Ishikawa (cell line): ENCODE measurements around the gene YARS1.

Experiments
- CEBPB ChIP-seq: IDR thresholded peaks from 2 replicates; pipeline ENCODE4 v1.6.1; 2012
- CREB1 ChIP-seq: IDR thresholded peaks from 2 replicates; pipeline ENCODE4 v1.6.1; 2012; ENCODE audit warnings: low read depth
- EGR1 ChIP-seq: IDR thresholded peaks from 2 replicates; pipeline ENCODE4 v1.6.1; 2012
- EP300 ChIP-seq: IDR thresholded peaks from 2 replicates; pipeline ENCODE4 v1.6.1; 2012; ENCODE audit warnings: borderline replicate concordance
- FOXM1 ChIP-seq: IDR thresholded peaks from 2 replicates; pipeline ENCODE4 v1.6.1; 2012; ENCODE audit warnings: low read depth, borderline replicate concordance
- NFIC ChIP-seq: IDR thresholded peaks from 2 replicates; pipeline ENCODE4 v1.6.1; 2012
- RAD21 ChIP-seq: IDR thresholded peaks from 2 replicates; pipeline ENCODE4 v1.6.1; 2012; ENCODE audit warnings: low read depth
- TAF1 ChIP-seq: IDR thresholded peaks from 2 replicates; pipeline ENCODE4 v1.6.1; 2012; ENCODE audit warnings: low read depth, mild to moderate bottlenecking
- TCF12 ChIP-seq: IDR thresholded peaks from 2 replicates; pipeline ENCODE4 v1.6.1; 2012; ENCODE audit warnings: low read depth
- TEAD4 ChIP-seq: IDR thresholded peaks from 2 replicates; pipeline ENCODE4 v1.6.1; 2012
- YY1 ChIP-seq: IDR thresholded peaks from 2 replicates; pipeline ENCODE4 v1.6.1; 2012; ENCODE audit warnings: low read depth
- ZBTB7A ChIP-seq: IDR thresholded peaks from 2 replicates; pipeline ENCODE4 v1.6.1; 2012; ENCODE audit warnings: low read depth
- TF ChIP-seq, protein P1 (sequence below): IDR thresholded peaks from 2 replicates; pipeline ENCODE4 v1.6.1; 2012; ENCODE audit warnings: low read depth, mild to moderate bottlenecking
- TF ChIP-seq, protein P2 (sequence below): IDR thresholded peaks from 2 replicates; pipeline ENCODE4 v1.6.1; 2012
- TF ChIP-seq, protein P3 (sequence below): IDR thresholded peaks from 2 replicates; pipeline ENCODE4 v1.6.1; 2012

YARS1 gene

DNA sequence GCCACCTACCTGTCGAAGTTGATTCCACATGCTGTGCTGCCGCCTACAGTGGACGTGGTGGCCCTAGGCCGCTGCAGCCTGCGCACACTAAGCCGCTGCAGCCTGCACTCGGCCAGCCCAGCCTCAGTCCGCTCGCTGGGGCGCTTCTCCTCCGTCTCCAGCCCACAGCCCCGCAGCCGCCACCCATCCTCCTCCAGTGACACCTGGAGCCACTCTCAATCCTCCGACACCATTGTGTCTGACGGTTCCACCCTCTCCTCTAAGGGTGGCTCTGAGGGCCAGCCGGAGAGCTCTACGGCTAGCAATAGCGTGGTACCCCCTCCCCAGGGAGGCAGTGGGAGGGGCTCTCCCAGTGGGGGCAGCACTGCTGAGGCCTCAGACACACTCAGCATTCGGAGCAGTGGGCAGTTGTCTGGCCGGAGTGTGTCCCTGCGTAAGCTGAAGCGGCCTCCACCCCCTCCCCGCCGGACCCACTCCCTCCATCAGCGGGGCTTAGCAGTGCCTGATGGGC, 46.9 kb downstream of the YARS1 start:
- TF ChIP-seq TEAD4 (no peak), EP300 (no peak), TAF1 (no peak), ZBTB7A (no peak), FOXM1 (no peak), NFIC (no peak), TCF12 (no peak), CREB1 (no peak)

DNA sequence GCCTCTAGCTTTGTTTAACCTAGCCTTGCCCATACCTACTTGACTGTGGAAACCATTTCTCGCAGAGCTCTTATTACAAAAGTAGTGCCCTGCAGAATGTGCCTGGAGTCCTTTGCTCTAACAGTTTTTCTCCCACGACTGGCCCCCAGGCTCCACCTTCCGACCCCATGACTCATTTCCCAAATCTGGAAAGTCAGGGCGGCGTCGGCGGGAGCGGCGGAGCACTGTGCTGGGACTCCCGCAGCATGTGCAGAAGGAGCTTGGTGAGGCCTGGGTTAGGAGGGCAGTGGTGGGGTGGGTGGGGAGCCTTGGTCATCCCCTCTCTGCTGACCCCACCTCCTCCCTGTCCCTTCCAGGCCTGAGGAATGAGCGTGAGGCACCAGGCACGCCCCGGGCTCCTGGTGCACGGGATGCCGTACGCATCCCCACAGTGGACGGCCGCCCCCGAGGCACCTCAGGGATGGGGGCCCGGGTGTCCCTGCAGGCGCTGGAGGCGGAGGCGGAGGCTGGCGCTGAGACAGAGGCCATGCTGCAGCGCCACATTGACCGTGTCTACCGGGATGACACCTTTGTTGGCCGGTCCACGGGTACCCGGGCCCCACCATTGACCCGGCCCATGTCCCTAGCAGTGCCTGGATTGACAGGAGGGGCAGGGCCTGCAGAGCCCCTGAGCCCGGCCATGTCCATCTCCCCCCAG, 47.5 kb downstream of the YARS1 start:
- TF ChIP-seq RAD21 (0 out of 2 replicates have a peak, but pooled peaks have one; percentile 1), TCF12 (0 out of 2 replicates have a peak, but pooled peaks have one; percentile 38), NFIC (no peak), YY1 (no peak), FOXM1 (no peak), ZBTB7A (no peak), TEAD4 (no peak), CREB1 (no peak), CEBPB (no peak), EGR1 (no peak), TAF1 (no peak), EP300 (no peak; the same call in 1 of the 2 replicates)
- TF ChIP-seq, protein P1, sequence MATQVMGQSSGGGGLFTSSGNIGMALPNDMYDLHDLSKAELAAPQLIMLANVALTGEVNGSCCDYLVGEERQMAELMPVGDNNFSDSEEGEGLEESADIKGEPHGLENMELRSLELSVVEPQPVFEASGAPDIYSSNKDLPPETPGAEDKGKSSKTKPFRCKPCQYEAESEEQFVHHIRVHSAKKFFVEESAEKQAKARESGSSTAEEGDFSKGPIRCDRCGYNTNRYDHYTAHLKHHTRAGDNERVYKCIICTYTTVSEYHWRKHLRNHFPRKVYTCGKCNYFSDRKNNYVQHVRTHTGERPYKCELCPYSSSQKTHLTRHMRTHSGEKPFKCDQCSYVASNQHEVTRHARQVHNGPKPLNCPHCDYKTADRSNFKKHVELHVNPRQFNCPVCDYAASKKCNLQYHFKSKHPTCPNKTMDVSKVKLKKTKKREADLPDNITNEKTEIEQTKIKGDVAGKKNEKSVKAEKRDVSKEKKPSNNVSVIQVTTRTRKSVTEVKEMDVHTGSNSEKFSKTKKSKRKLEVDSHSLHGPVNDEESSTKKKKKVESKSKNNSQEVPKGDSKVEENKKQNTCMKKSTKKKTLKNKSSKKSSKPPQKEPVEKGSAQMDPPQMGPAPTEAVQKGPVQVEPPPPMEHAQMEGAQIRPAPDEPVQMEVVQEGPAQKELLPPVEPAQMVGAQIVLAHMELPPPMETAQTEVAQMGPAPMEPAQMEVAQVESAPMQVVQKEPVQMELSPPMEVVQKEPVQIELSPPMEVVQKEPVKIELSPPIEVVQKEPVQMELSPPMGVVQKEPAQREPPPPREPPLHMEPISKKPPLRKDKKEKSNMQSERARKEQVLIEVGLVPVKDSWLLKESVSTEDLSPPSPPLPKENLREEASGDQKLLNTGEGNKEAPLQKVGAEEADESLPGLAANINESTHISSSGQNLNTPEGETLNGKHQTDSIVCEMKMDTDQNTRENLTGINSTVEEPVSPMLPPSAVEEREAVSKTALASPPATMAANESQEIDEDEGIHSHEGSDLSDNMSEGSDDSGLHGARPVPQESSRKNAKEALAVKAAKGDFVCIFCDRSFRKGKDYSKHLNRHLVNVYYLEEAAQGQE, result no peak
- TF ChIP-seq, protein P2, sequence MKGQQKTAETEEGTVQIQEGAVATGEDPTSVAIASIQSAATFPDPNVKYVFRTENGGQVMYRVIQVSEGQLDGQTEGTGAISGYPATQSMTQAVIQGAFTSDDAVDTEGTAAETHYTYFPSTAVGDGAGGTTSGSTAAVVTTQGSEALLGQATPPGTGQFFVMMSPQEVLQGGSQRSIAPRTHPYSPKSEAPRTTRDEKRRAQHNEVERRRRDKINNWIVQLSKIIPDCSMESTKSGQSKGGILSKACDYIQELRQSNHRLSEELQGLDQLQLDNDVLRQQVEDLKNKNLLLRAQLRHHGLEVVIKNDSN, result no peak
- TF ChIP-seq, protein P3, sequence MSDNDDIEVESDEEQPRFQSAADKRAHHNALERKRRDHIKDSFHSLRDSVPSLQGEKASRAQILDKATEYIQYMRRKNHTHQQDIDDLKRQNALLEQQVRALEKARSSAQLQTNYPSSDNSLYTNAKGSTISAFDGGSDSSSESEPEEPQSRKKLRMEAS, result peak; percentile 72

DNA sequence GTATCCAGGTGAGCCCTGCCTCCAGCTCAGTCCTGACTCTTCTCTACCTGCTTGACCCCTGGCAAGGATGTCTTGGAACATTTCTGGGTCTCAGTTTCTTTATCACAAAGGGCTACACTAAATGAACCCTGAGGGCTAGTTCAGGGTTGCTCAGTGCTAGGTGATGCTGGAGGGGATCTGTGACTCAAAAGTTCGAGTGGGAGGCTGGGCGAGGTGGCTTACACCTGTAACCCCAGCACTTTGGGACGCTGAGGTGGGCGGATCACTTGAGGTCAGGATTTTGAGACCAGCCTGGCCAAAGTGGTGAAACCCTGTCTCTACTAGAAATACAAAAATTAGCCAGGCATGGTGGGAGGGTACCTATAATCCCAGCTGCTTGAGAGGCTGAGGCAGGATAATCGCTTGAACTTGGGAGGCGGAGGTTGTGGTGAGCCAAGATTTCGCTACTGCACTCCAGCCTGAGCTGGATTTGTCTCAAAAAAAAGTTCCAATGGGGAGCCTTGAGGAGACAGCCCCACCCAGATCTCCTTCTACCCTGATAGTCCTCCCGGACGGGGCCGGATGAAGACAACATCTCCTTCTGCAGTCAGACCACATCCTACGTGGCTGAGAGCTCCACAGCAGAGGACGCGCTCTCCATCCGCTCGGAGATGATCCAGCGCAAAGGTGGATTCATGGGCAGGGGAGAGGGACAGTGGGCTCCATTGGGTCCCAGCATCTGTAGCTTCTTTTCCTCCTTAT, 48.9 kb downstream of the YARS1 start:
- TF ChIP-seq TEAD4 (no peak), CEBPB (no peak), TAF1 (no peak), CREB1 (no peak), EGR1 (no peak), NFIC (no peak), FOXM1 (no peak), ZBTB7A (no peak), RAD21 (no peak), EP300 (no peak), TCF12 (no peak), YY1 (no peak)
- TF ChIP-seq, protein P2, result no peak
- TF ChIP-seq, protein P3, result no peak
- TF ChIP-seq, protein P1, result no peak

DNA sequence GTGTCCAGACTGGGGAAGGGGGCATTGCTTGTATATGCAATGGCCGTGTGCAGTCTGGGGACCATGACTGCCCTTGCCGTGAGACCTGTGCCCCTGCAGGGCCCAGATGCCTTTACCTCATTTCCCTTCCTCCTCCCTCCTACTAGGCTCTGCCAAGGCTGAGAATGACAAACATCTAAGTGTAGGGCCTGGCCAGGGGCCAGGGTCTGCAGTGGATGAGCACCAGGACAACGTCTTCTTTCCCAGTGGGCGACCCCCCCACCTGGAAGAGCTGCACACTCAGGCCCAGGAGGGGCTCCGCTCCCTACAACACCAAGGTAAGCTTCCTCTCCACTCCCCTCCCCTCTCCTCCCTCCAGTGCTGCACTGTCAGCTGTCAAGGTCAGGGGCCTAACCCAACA, 49.5 kb downstream of the YARS1 start:
- TF ChIP-seq TEAD4 (no peak), EP300 (no peak), TAF1 (no peak), CREB1 (no peak), TCF12 (no peak), ZBTB7A (no peak), NFIC (no peak), EGR1 (no peak), CEBPB (no peak), FOXM1 (no peak)
- TF ChIP-seq, protein P1, result no peak
